Measurements from ENCODE around the gene MKKS. TPM values are rescaled to one million over a fixed set of nuclear protein-coding genes. Genes with fewer than 3 reads are reported as not detected.

MKKS gene
- total RNA-seq, 4 donors from 2014 or later, result 12.4 to 27.5 (median 19.9) TPM

GRCh38 chr20:10476319-10476724, 42.3 kb upstream of the MKKS start:
- no peak overlapping the region for H3K4me3 ChIP-seq
- TF ChIP-seq POLR2A (IDR thresholded peaks at IDR 0.05), result no peak
- TF ChIP-seq, protein P1, sequence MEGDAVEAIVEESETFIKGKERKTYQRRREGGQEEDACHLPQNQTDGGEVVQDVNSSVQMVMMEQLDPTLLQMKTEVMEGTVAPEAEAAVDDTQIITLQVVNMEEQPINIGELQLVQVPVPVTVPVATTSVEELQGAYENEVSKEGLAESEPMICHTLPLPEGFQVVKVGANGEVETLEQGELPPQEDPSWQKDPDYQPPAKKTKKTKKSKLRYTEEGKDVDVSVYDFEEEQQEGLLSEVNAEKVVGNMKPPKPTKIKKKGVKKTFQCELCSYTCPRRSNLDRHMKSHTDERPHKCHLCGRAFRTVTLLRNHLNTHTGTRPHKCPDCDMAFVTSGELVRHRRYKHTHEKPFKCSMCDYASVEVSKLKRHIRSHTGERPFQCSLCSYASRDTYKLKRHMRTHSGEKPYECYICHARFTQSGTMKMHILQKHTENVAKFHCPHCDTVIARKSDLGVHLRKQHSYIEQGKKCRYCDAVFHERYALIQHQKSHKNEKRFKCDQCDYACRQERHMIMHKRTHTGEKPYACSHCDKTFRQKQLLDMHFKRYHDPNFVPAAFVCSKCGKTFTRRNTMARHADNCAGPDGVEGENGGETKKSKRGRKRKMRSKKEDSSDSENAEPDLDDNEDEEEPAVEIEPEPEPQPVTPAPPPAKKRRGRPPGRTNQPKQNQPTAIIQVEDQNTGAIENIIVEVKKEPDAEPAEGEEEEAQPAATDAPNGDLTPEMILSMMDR (IDR thresholded peaks at IDR 0.05), result peak in 1 of 6 experiments; percentile 8

DNA sequence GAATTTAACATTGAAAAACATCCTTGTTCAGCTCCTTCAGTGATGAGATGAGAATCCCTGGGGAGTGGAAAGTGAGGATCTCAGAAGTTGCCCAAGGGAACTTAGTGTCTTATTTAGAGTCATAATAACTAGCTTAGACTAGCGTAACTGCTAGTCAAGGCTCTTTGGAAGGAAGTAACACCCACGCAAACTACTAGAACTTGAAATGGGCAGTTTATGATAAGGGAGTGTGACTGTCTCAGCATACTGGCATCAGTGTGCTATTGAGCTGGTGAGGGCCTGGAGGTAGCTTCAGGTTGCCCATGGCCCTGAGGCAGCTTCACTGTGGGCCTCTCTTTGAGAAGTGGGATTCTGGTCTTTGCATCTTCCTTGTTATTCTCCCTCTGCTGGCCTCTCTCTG, 41.2 kb upstream of the MKKS start:
- Histone ChIP-seq H3K27me3 (no peaks in the 10 kb centered on the region), H3K4me3 (no peak overlapping the region), H3K36me3 (no peaks in the 10 kb centered on the region), H3K9me3 (no peaks in the 10 kb centered on the region), H3K27ac (peak overlapping the region in 1 of 4 donors; percentile 9), H3K4me1 (no peaks in the 10 kb centered on the region)
- DNase-seq, result no peak
- TF ChIP-seq, protein P1 (IDR thresholded peaks at IDR 0.05), result no peak
- no peak for TF ChIP-seq POLR2A (IDR thresholded peaks at IDR 0.05)

More at GRCh38 chr20:10476319-10476724, 42.3 kb upstream of the MKKS start:
- Histone ChIP-seq H3K9me3 (no peaks in the 10 kb centered on the region), H3K27ac (no peak overlapping the region), H3K27me3 (no peaks in the 10 kb centered on the region), H3K4me1 (no peaks in the 10 kb centered on the region), H3K36me3 (no peaks in the 10 kb centered on the region)
- DNase-seq, result no peak

DNA sequence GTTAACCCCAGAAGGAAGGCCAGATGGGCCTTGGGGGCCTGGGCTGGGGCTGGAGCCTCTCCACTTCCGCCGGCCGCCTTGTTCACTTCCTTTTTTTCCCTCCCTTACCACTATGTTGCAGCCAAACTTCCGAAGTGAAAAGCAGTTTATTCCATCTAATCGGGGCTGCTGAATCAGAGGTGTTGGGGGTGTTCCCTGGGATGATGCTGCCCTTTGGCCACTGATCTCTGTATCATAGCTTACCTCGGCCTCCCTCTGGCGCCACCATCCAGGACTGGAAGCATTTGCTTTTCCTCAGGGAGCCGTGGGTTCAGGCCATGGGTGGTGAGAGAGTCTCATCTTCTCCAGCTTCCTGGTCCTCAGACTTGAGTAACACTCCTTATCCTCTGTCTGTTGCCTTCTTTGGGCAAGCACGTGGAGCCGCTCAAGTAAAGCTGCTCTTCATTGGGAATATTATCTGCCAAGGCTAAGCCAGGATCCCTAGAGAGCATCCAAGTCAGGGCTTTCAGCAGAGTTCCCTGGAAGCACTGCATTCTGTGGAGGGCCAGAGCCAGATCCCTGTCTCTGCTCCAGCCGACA, 40.7 kb upstream of the MKKS start:
- TF ChIP-seq, protein P1 (IDR thresholded peaks at IDR 0.05), result no peak
- no peak for TF ChIP-seq POLR2A (IDR thresholded peaks at IDR 0.05)
- no peaks in the 10 kb centered on the region for H3K9me3 ChIP-seq
- H3K4me1 ChIP-seq, result peaks cover 0 to 4% (median 0%) of the 10 kb centered on the region in 4 donors
- peak overlapping the region in 1 of 4 donors; percentile 2 for H3K27ac ChIP-seq
- no peak overlapping the region for H3K4me3 ChIP-seq
- no peak for DNase-seq
- no peaks in the 10 kb centered on the region for H3K27me3 ChIP-seq
- H3K36me3 ChIP-seq, result no peaks in the 10 kb centered on the region

GRCh38 chr20:10472871-10473270, 38.8 kb upstream of the MKKS start:
- no peaks in the 10 kb centered on the region for H3K27me3 ChIP-seq
- H3K36me3 ChIP-seq, result no peaks in the 10 kb centered on the region
- H3K27ac ChIP-seq, result no peak overlapping the region
- no peak for DNase-seq
- H3K4me3 ChIP-seq, result no peak overlapping the region
- H3K4me1 ChIP-seq, result peaks cover 0 to 9% (median 0%) of the 10 kb centered on the region in 4 donors
- no peaks in the 10 kb centered on the region for H3K9me3 ChIP-seq
- TF ChIP-seq, protein P1 (IDR thresholded peaks at IDR 0.05), result no peak
- no peak for TF ChIP-seq POLR2A (IDR thresholded peaks at IDR 0.05)

DNA sequence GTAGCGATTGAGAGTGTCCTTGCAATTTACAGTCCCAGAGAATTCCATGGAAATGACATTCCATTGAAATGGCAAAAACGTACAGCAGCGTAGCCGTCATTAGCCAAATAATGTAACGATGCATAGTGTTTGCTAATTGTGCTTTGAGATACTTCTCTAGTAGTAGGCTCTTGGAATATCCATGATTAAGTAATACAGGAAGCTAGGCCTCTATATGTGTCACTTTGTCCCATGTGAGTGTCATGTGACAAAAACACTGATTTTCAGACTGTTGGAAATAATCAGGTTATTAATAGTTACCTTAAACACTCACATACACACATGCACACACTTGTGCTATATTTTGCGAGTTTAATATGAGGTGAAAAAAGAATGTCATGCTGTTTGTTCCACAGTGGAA, 36.3 kb upstream of the MKKS start:
- no peaks in the 10 kb centered on the region for H3K27me3 ChIP-seq
- H3K36me3 ChIP-seq, result no peaks in the 10 kb centered on the region
- H3K9me3 ChIP-seq, result no peaks in the 10 kb centered on the region
- TF ChIP-seq, protein P1 (IDR thresholded peaks at IDR 0.05), result no peak
- no peak for TF ChIP-seq POLR2A (IDR thresholded peaks at IDR 0.05)
- H3K4me3 ChIP-seq, result no peak overlapping the region
- DNase-seq, result no peak
- no peak overlapping the region for H3K27ac ChIP-seq
- H3K4me1 ChIP-seq, result peaks cover 0 to 9% (median 0%) of the 10 kb centered on the region in 4 donors

All from Peyer's patch (tissue), 4 donors.